Ascending aorta (tissue), 2 donors: ENCODE results near the gene UBQLN1. TPM values are rescaled to one million over a fixed set of nuclear protein-coding genes. Genes with fewer than 3 reads are reported as not detected.

ENCODE experiments used
- DNase-seq, 2 donors: peaks; one replicate each; pipeline ENCODE4 v3.0.0-alpha.2; 2019; ENCODE audit warnings: low spot score in 2 of 2
- H3K27ac ChIP-seq, 2 donors: fragments of 200-600 bp; sonication (generic); one replicate each; pipeline ENCODE4 v1.5.1; 2016 to 2017; ENCODE audit warnings: mild to moderate bottlenecking in 1 of 2
- H3K27me3 ChIP-seq: fragments of 200-600 bp; sonication (generic); one replicate; pipeline ENCODE4 v1.5.1; 2017
- H3K36me3 ChIP-seq, 2 donors: fragments of 200-600 bp; sonication (generic); one replicate each; pipeline ENCODE4 v1.5.1; 2016
- H3K4me1 ChIP-seq, 2 donors: fragments of 200-600 bp; sonication (generic); one replicate each; pipeline ENCODE4 v1.5.1; 2016 to 2017; ENCODE audit warnings: mild to moderate bottlenecking in 1 of 2
- H3K4me3 ChIP-seq, 2 donors: fragments of 200-600 bp; sonication (generic); one replicate each; pipeline ENCODE4 v1.5.1; 2016 to 2017; ENCODE audit warnings: mild to moderate bottlenecking in 1 of 2
- H3K9me3 ChIP-seq, 2 donors: fragments of 200-600 bp; sonication (generic); one replicate each; pipeline ENCODE4 v1.5.1; 2016
- intact Hi-C: fragments of 100-400 bp; cut with DNase I; formaldehyde crosslinking; loops from one replicate; pipeline ENCODE4 v1.15.1; 2023
- total RNA-seq: library from RNA; depleted of rRNA; stranded (reverse); fragments of >200 nt; gene quantifications from one replicate; pipeline ENCODE4 v1.1.0, GENCODE V29; 2016
- TF ChIP-seq, protein P1 (sequence below), 3 experiments: fragments of 200-600 bp in 2 of 3; fragments of 450-650 bp in 1 of 3; sonication (generic) in 2 of 3; IDR thresholded peaks; one replicate each; pipeline ENCODE4 v1.5.1; 2016 to 2019; ENCODE audit warnings: antibody characterized with exemption in 3 of 3, mild to moderate bottlenecking in 1 of 3, moderate library complexity in 1 of 3

UBQLN1 gene
- total RNA-seq, 1 donor from 2014 or later, result 118 TPM

DNA sequence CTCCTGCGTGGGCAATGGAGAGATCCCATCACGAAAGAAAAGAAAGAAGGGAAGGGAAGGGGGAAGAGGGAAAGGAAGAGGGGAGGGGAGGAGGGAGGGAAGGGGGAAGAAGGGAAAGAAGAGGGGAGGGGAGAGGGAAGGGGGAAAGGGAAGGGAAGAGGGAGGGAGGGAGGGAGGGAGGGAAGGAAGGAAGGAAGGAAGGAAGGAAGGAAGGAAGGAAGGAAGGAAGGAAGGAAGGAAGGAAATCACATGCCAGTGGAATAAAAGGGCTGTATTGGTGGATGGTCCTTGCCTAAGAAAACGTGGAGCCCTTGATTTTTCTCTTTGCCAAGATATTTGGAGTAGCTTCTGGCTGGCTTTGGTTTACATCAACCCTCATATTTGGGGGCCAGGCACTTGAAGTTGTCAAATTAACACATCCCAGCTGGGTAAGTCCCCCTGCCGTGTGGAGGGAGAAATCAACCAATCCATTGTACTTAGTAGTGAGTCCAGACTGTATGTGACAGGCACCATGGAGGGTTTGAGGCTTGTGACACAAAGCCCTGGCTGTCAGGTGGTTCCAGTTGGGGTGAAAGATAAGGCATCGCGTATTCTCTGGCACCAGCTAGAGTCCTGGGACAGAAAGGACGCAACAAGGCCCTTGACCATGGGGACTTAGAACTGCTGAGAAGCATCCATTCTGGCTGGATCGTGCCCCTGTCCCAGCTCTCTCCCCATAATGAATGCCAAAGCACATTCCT, 61.1 kb downstream of the UBQLN1 start:
- intact Hi-C loops, result no loop called here
- peaks cover 8 to 21% of the 10 kb centered on the region in 2 donors for H3K36me3 ChIP-seq
- TF ChIP-seq, protein P1, sequence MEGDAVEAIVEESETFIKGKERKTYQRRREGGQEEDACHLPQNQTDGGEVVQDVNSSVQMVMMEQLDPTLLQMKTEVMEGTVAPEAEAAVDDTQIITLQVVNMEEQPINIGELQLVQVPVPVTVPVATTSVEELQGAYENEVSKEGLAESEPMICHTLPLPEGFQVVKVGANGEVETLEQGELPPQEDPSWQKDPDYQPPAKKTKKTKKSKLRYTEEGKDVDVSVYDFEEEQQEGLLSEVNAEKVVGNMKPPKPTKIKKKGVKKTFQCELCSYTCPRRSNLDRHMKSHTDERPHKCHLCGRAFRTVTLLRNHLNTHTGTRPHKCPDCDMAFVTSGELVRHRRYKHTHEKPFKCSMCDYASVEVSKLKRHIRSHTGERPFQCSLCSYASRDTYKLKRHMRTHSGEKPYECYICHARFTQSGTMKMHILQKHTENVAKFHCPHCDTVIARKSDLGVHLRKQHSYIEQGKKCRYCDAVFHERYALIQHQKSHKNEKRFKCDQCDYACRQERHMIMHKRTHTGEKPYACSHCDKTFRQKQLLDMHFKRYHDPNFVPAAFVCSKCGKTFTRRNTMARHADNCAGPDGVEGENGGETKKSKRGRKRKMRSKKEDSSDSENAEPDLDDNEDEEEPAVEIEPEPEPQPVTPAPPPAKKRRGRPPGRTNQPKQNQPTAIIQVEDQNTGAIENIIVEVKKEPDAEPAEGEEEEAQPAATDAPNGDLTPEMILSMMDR (IDR thresholded peaks at IDR 0.05), result no peak

DNA sequence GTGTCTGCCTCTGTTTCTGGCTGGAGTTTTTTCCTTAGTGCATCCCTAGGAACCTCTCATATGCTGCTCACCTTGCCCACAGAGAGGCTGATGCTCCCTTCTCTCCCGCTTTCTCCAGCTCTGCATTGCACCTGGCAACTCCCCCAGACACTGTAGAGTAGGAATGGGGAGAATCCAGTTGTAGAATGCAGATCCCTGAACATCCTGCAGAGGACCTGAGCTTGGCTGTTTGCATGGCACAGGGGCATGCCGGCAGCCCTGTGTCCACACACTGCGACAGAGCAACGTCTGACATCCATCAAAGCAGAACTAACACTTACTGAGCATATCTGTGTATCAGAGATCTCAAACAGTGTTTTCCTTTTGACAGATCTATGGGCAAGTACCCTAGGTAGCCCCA, 65.0 kb downstream of the UBQLN1 start:
- Histone ChIP-seq H3K9me3 (no peaks in the 10 kb centered on the region), H3K4me3 (no peak overlapping the region), H3K4me1 (no peaks in the 10 kb centered on the region), H3K27ac (no peak overlapping the region), H3K36me3 (peaks cover 0 to 5% of the 10 kb centered on the region in 2 donors), H3K27me3 (no peaks in the 10 kb centered on the region)
- TF ChIP-seq, protein P1 (IDR thresholded peaks at IDR 0.05), result no peak
- intact Hi-C loops, result no loop called here
- no peak for DNase-seq

More for the DNA sequence above, 61.1 kb downstream of the UBQLN1 start:
- Histone ChIP-seq H3K4me1 (no peaks in the 10 kb centered on the region), H3K9me3 (no peaks in the 10 kb centered on the region), H3K27ac (no peak overlapping the region), H3K27me3 (no peaks in the 10 kb centered on the region), H3K4me3 (no peak overlapping the region)
- DNase-seq, result no peak

DNA sequence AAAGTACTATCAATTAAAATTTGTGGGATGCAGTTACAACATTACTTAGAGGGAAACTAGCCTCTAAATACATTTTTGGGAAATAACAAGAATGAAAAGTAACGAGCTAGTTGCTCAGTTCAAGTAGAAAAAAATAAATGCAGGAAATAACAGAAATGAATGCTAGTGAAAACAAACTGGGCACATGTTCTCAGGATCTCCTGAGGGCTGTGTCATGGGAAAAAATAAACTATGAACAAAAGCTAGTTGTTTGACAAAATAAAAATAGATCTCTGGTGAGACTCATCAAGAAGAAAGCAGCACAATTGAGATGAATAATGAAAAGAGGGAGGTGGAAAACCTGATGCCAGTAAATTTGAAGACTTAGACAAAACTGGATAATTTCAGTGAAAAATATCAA, 68.5 kb downstream of the UBQLN1 start:
- DNase-seq, result no peak
- H3K9me3 ChIP-seq, result no peaks in the 10 kb centered on the region
- TF ChIP-seq, protein P1 (IDR thresholded peaks at IDR 0.05), result no peak
- intact Hi-C loops, result no loop called here
- no peak overlapping the region for H3K27ac ChIP-seq
- H3K4me1 ChIP-seq, result no peaks in the 10 kb centered on the region
- H3K27me3 ChIP-seq, result no peaks in the 10 kb centered on the region
- H3K4me3 ChIP-seq, result no peak overlapping the region
- no peaks in the 10 kb centered on the region for H3K36me3 ChIP-seq

DNA sequence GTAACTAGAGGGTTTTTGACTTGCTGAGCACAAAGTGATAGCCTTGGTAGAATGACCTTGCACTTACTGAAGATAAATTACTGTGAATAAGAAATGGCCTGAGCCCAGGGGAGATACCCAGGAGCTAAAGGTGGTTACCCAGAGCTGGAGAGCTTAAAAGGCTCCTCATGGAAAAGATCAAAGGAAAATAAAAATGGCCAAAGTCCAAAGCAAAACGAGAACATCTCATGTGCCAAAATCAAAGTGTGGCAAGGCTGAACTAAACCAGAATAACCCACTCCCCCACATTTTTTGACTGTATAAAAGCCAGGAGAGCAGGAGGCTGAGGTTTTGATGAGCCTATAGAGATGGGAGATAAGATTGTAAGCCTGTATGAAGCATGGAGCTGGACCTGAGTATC, 70.4 kb downstream of the UBQLN1 start:
- TF ChIP-seq, protein P1 (IDR thresholded peaks at IDR 0.05), result no peak
- intact Hi-C loops, result no loop called here
- no peaks in the 10 kb centered on the region for H3K9me3 ChIP-seq

DNA sequence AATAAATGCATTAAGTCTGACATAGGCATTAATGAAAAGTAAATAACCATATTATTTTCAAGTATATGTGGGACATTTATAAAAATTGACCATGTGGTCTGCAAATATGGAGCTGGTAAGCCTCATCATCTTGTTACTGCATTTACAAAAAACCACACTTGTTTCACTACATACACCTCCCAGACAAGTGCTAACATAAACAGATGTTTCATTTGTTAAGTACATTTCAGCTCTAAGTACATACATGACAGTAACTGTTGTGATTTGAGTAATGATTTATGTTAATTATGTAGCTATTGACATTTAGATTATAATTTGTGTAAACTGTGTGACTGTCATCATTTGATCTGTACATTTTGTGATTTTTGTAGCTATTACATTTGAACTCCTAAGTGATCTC, 70.9 kb downstream of the UBQLN1 start:
- TF ChIP-seq, protein P1 (IDR thresholded peaks at IDR 0.05), result no peak
- Histone ChIP-seq H3K27ac (no peak overlapping the region), H3K36me3 (no peaks in the 10 kb centered on the region), H3K4me3 (no peak overlapping the region), H3K27me3 (no peaks in the 10 kb centered on the region), H3K4me1 (no peaks in the 10 kb centered on the region), H3K9me3 (no peaks in the 10 kb centered on the region)
- DNase-seq, result no peak
- intact Hi-C loops, result no loop called here

More for the DNA sequence above, 70.4 kb downstream of the UBQLN1 start:
- Histone ChIP-seq H3K4me1 (no peaks in the 10 kb centered on the region), H3K27ac (no peak overlapping the region), H3K27me3 (no peaks in the 10 kb centered on the region), H3K36me3 (no peaks in the 10 kb centered on the region), H3K4me3 (no peak overlapping the region)
- DNase-seq, result no peak
